Vagina (tissue), 2 donors: Measurements from ENCODE around the gene PPAN. TPM values are rescaled to one million over a fixed set of nuclear protein-coding genes. Genes with fewer than 3 reads are reported as not detected.

Source experiments
- DNase-seq, 2 donors: peaks; one replicate each; pipeline ENCODE4 v3.0.0-alpha.2; 2017; ENCODE audit errors: extremely low spot score in 2 of 2
- H3K27ac ChIP-seq: fragments of 200-600 bp; sonication (generic); one replicate; pipeline ENCODE4 v1.5.1; 2019
- H3K27me3 ChIP-seq: fragments of 200-600 bp; sonication (generic); one replicate; pipeline ENCODE4 v1.5.1; 2019
- H3K36me3 ChIP-seq, 2 donors: fragments of 200-600 bp; sonication (generic); one replicate each; pipeline ENCODE4 v1.5.1; 2017 to 2019
- H3K4me1 ChIP-seq: fragments of 200-600 bp; sonication (generic); one replicate; pipeline ENCODE4 v1.5.1; 2019
- H3K4me3 ChIP-seq, 2 donors: fragments of 200-600 bp; sonication (generic); 1 replicate in 1 of 2; 2 replicates in 1 of 2; pipeline ENCODE4 v1.5.1; 2016 to 2019
- H3K9me3 ChIP-seq: fragments of 200-600 bp; sonication (generic); one replicate; pipeline ENCODE4 v1.5.1; 2019
- POLR2A ChIP-seq, 2 donors: fragments of 450-650 bp; IDR thresholded peaks; one replicate each; pipeline ENCODE4 v1.6.1; 2017; ENCODE audit warnings: antibody characterized with exemption in 2 of 2, mild to moderate bottlenecking in 2 of 2, moderate library complexity in 2 of 2
- POLR2AphosphoS5 ChIP-seq, 2 donors: sonication (generic); formaldehyde crosslinking; IDR thresholded peaks; one replicate each; pipeline ENCODE4 v1.9.0; 2017; ENCODE audit warnings: antibody characterized with exemption in 2 of 2, mild to moderate bottlenecking in 2 of 2, low read depth in 1 of 2; ENCODE audit not compliant: insufficient read depth in 1 of 2
- intact Hi-C: fragments of 100-400 bp; cut with DNase I; formaldehyde crosslinking; loops from one replicate; pipeline ENCODE4 v1.15.1; 2023
- total RNA-seq: library from RNA; depleted of rRNA; stranded (reverse); fragments of >200 nt; gene quantifications from one replicate; pipeline ENCODE4 v1.2.3, GENCODE V29; 2016
- TF ChIP-seq, protein P1 (sequence below), 3 experiments: fragments of 450-650 bp in 2 of 3; fragments of 200-600 bp in 1 of 3; sonication (generic) in 1 of 3; IDR thresholded peaks; one replicate each; pipeline ENCODE4 v1.5.1; 2017 to 2019; ENCODE audit warnings: antibody characterized with exemption in 3 of 3, mild to moderate bottlenecking in 2 of 3, moderate library complexity in 2 of 3

The PPAN gene
- total RNA-seq, 1 donor from 2014 or later = 55.2 TPM

DNA sequence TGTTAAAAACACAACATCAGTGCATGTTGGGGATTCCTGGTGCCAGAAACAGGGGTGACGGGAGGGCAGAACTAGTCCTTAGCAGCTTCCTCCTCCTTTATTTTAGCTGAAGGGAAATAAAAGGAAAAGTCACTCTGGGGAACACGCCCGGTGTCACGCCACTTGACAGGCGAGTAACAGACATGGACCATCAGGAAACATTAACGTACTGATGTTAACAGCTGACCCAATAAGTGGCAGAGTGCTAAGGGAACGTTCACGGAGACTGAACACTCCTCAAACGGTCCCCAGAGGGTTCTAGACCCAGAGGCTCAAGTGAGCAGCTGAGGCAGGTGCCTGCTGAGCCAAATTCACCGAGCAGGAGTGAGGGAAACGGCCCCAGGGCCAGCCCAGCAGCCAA lies 27.4 kb downstream of the PPAN start:
- no peaks in the 10 kb centered on the region for H3K9me3 ChIP-seq
- DNase-seq = no peak

DNA sequence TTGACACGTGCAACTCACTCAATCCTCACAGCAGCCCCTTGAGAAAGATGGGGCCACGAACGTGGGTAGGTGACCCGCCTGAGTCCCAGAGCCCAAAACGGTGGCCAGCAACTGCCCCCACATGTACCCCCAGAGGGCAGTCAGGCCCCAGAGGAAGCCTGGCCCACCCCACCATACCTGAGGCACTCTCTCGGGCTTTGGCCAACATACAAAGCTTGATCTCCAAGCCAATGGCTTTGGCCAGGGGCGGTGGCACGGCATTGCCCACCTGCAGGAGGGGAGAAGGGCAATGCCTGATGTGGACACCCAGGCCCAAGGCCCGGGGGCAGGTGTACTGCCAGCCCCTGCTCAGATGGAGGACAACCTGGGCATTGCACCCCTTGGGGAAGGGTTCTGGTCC lies 27.9 kb downstream of the PPAN start:
- no peak overlapping the region for H3K4me3 ChIP-seq
- TF ChIP-seq POLR2A (IDR thresholded peaks at IDR 0.05) (no peak), POLR2AphosphoS5 (IDR thresholded peaks at IDR 0.05; ENCODE audit: insufficient read depth in 1 of 2, low read depth in 1 of 2) (no peak)
- TF ChIP-seq, protein P1, sequence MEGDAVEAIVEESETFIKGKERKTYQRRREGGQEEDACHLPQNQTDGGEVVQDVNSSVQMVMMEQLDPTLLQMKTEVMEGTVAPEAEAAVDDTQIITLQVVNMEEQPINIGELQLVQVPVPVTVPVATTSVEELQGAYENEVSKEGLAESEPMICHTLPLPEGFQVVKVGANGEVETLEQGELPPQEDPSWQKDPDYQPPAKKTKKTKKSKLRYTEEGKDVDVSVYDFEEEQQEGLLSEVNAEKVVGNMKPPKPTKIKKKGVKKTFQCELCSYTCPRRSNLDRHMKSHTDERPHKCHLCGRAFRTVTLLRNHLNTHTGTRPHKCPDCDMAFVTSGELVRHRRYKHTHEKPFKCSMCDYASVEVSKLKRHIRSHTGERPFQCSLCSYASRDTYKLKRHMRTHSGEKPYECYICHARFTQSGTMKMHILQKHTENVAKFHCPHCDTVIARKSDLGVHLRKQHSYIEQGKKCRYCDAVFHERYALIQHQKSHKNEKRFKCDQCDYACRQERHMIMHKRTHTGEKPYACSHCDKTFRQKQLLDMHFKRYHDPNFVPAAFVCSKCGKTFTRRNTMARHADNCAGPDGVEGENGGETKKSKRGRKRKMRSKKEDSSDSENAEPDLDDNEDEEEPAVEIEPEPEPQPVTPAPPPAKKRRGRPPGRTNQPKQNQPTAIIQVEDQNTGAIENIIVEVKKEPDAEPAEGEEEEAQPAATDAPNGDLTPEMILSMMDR (IDR thresholded peaks at IDR 0.05) = no peak
- no peak overlapping the region for H3K27ac ChIP-seq
- peaks cover 0 to 56% of the 10 kb centered on the region in 2 donors for H3K36me3 ChIP-seq
- no peaks in the 10 kb centered on the region for H3K9me3 ChIP-seq
- H3K27me3 ChIP-seq = no peaks in the 10 kb centered on the region
- intact Hi-C loops = no loop called here
- no peaks in the 10 kb centered on the region for H3K4me1 ChIP-seq
- DNase-seq = no peak

More for the DNA sequence above, 27.4 kb downstream of the PPAN start:
- Histone ChIP-seq H3K36me3 (peaks cover 0 to 53% of the 10 kb centered on the region in 2 donors), H3K27ac (no peak overlapping the region), H3K4me3 (no peak overlapping the region), H3K27me3 (no peaks in the 10 kb centered on the region), H3K4me1 (no peaks in the 10 kb centered on the region)
- intact Hi-C loops = no loop called here
- TF ChIP-seq POLR2A (IDR thresholded peaks at IDR 0.05) (no peak), POLR2AphosphoS5 (IDR thresholded peaks at IDR 0.05; ENCODE audit: insufficient read depth in 1 of 2, low read depth in 1 of 2) (no peak)
- TF ChIP-seq, protein P1 (IDR thresholded peaks at IDR 0.05) = no peak

DNA sequence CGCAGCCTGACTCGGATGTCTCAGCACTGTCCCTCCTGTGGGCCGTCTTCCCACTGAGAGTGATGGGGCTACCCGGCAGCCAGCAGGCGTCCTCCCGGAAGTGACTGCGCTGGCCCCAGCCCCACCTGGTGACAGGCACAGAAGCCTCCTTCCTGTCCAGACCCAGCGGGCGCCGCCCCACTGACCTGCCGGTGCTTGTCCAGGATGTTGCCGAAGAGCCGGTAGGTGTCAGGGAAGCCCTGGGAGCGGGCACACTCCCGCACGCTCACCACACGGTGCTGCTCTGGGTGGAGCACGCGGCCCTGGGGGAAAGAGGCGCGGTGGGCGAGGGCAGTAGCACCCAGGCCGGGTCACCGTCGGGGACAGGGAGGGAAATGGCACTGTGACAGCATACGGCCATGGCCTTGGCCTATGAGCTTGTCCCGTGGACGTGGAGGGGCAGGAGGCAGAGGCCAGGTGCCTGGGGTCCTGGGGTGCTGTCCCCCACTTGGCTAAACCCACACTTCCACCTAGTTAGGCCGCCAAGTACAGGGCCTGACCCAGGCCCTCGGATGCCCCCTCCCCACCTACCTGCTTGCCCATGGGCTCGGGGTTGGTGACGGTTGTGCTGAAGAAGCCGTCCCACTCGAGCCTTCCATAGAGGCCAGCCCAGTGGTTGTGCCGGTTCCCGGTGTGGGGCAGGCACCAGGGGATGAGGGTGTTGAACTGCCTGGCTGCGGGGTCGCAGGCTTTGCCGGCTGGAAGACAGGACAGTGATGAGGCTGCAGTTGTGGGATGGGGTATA lies 29.6 kb downstream of the PPAN start:
- no peak for DNase-seq
- intact Hi-C loops = no loop called here
- Histone ChIP-seq H3K27ac (no peak overlapping the region), H3K4me3 (no peak overlapping the region), H3K4me1 (no peaks in the 10 kb centered on the region), H3K36me3 (peaks cover 0 to 73% of the 10 kb centered on the region in 2 donors), H3K9me3 (no peaks in the 10 kb centered on the region), H3K27me3 (no peaks in the 10 kb centered on the region)
- TF ChIP-seq, protein P1 (IDR thresholded peaks at IDR 0.05) = no peak
- TF ChIP-seq POLR2AphosphoS5 (IDR thresholded peaks at IDR 0.05; ENCODE audit: insufficient read depth in 1 of 2, low read depth in 1 of 2) (peak; percentile 10 to 27), POLR2A (IDR thresholded peaks at IDR 0.05) (no peak)

DNA sequence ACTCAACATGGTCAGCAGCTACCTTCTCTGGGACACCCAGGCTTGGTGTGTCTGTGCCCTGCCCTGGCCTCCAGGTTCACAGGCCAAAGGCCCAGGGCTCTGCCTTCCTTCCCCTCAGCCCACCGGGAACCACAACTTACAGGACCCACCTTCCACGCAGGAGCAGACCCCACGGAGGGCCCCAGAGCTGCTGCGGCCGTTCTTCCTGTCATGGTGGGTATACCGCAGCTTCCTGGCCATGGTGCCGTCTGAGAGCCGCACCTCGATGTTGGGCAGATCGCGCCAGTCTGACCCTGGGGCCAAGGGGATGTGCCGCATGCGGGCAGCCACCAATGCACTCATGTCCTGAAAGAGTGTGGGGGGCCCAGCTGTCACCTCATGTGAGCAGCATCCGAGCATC lies 30.8 kb downstream of the PPAN start:
- no peaks in the 10 kb centered on the region for H3K4me1 ChIP-seq
- no peak for DNase-seq
- H3K27ac ChIP-seq = no peak overlapping the region
- no peaks in the 10 kb centered on the region for H3K27me3 ChIP-seq
- no peak overlapping the region for H3K4me3 ChIP-seq
- no peaks in the 10 kb centered on the region for H3K9me3 ChIP-seq
- H3K36me3 ChIP-seq = peaks cover 0 to 84% of the 10 kb centered on the region in 2 donors
- TF ChIP-seq POLR2A (IDR thresholded peaks at IDR 0.05) = no peak
- no peak for TF ChIP-seq POLR2AphosphoS5 (IDR thresholded peaks at IDR 0.05; ENCODE audit: insufficient read depth in 1 of 2, low read depth in 1 of 2)
- TF ChIP-seq, protein P1 (IDR thresholded peaks at IDR 0.05) = no peak
- intact Hi-C loops = no loop called here
